Activated CD4-positive, alpha-beta T cell treated with anti-CD3 and anti-CD28 coated beads, Interleukin-2, amount 10 ng/mL, durations not matched to agents 24 days and 14 days (primary cell): ENCODE data around the gene NMNAT3. TPM values are rescaled to one million over a fixed set of nuclear protein-coding genes. Genes with fewer than 3 reads are reported as not detected.

Experiments
- DNase-seq: peaks from one replicate; pipeline ENCODE4 v3.0.0; 2022
- H3K27ac Mint-ChIP-seq: one replicate; pipeline ENCODE4 v1.8.0; 2022; ENCODE audit warnings: mild to moderate bottlenecking, mixed read lengths
- H3K27me3 Mint-ChIP-seq: one replicate; pipeline ENCODE4 v1.8.0; 2022; ENCODE audit warnings: mixed read lengths
- H3K36me3 Mint-ChIP-seq: one replicate; pipeline ENCODE4 v1.8.0; 2022; ENCODE audit warnings: low read depth, mild to moderate bottlenecking, mixed read lengths
- H3K4me1 Mint-ChIP-seq: one replicate; pipeline ENCODE4 v1.8.0; 2021; ENCODE audit warnings: mixed read lengths
- H3K4me3 Mint-ChIP-seq: one replicate; pipeline ENCODE4 v1.8.0; 2022; ENCODE audit warnings: mild to moderate bottlenecking, moderate library complexity, mixed read lengths
- H3K9me3 Mint-ChIP-seq: one replicate; pipeline ENCODE4 v1.8.0; 2021; ENCODE audit warnings: mixed read lengths
- intact Hi-C: fragments of 100-400 bp; cut with micrococcal nuclease; formaldehyde crosslinking; loops from one replicate; pipeline ENCODE4 v1.15.1; 2023
- total RNA-seq: library from RNA; stranded (reverse); gene quantifications from 2 replicates; pipeline ENCODE4 v1.2.3, GENCODE V29; 2022

Gene NMNAT3
- total RNA-seq, 1 donor from 2014 or later = 1.0 TPM

- no peak overlapping the region for H3K27ac Mint-ChIP-seq
- H3K27me3 Mint-ChIP-seq = no peaks in the 10 kb centered on the region
- intact Hi-C loops = no loop called here
Measured at GRCh38 chr3:139574026-139574947, 103.5 kb downstream of the NMNAT3 start.

GRCh38 chr3:139572847-139573672, 104.7 kb downstream of the NMNAT3 start:
- no peaks in the 10 kb centered on the region for H3K36me3 Mint-ChIP-seq
- no peaks in the 10 kb centered on the region for H3K4me1 Mint-ChIP-seq
- no peak overlapping the region for H3K27ac Mint-ChIP-seq
- intact Hi-C loops = no loop called here
- no peak for DNase-seq
- no peak overlapping the region for H3K4me3 Mint-ChIP-seq
- no peaks in the 10 kb centered on the region for H3K9me3 Mint-ChIP-seq
- no peaks in the 10 kb centered on the region for H3K27me3 Mint-ChIP-seq

More at GRCh38 chr3:139574026-139574947, 103.5 kb downstream of the NMNAT3 start:
- peak; percentile 49 for DNase-seq
- no peaks in the 10 kb centered on the region for H3K36me3 Mint-ChIP-seq
- no peaks in the 10 kb centered on the region for H3K4me1 Mint-ChIP-seq
- H3K9me3 Mint-ChIP-seq = no peaks in the 10 kb centered on the region
- H3K4me3 Mint-ChIP-seq = no peak overlapping the region

GRCh38 chr3:139571711-139572110, 106.1 kb downstream of the NMNAT3 start:
- Mint-ChIP-seq H3K27me3 (no peaks in the 10 kb centered on the region), H3K9me3 (no peaks in the 10 kb centered on the region), H3K4me1 (no peaks in the 10 kb centered on the region), H3K27ac (no peak overlapping the region), H3K36me3 (no peaks in the 10 kb centered on the region), H3K4me3 (no peak overlapping the region)
- intact Hi-C loops = no loop called here
- no peak for DNase-seq

- Mint-ChIP-seq H3K36me3 (no peaks in the 10 kb centered on the region), H3K27me3 (no peaks in the 10 kb centered on the region), H3K27ac (no peak overlapping the region), H3K4me3 (no peak overlapping the region), H3K4me1 (no peaks in the 10 kb centered on the region), H3K9me3 (no peaks in the 10 kb centered on the region)
- DNase-seq = no peak
- intact Hi-C loops = no loop called here
Measured at GRCh38 chr3:139564294-139564861, 113.4 kb downstream of the NMNAT3 start.

- Mint-ChIP-seq H3K27me3 (no peaks in the 10 kb centered on the region), H3K4me3 (no peak overlapping the region), H3K36me3 (no peaks in the 10 kb centered on the region), H3K27ac (no peak overlapping the region), H3K9me3 (no peaks in the 10 kb centered on the region), H3K4me1 (no peaks in the 10 kb centered on the region)
- intact Hi-C loops = no loop called here
- DNase-seq = no peak
Measured at GRCh38 chr3:139561959-139562676, 115.7 kb downstream of the NMNAT3 start.

GRCh38 chr3:139561255-139561817, 116.4 kb downstream of the NMNAT3 start:
- Mint-ChIP-seq H3K27ac (no peak overlapping the region), H3K4me1 (no peaks in the 10 kb centered on the region), H3K27me3 (no peaks in the 10 kb centered on the region), H3K9me3 (no peaks in the 10 kb centered on the region), H3K4me3 (no peak overlapping the region), H3K36me3 (no peaks in the 10 kb centered on the region)
- intact Hi-C loops = no loop called here
- DNase-seq = no peak

- intact Hi-C loops = no loop called here
- Mint-ChIP-seq H3K27ac (no peak overlapping the region), H3K4me1 (no peaks in the 10 kb centered on the region), H3K27me3 (no peaks in the 10 kb centered on the region), H3K4me3 (no peak overlapping the region), H3K9me3 (no peaks in the 10 kb centered on the region), H3K36me3 (no peaks in the 10 kb centered on the region)
- no peak for DNase-seq
Measured at GRCh38 chr3:139560411-139560810, 117.4 kb downstream of the NMNAT3 start.

- no peaks in the 10 kb centered on the region for H3K4me1 Mint-ChIP-seq
- no peaks in the 10 kb centered on the region for H3K9me3 Mint-ChIP-seq
- peaks cover under 1% of the 10 kb centered on the region for H3K27me3 Mint-ChIP-seq
- no peak overlapping the region for H3K27ac Mint-ChIP-seq
- no peaks in the 10 kb centered on the region for H3K36me3 Mint-ChIP-seq
- no peak overlapping the region for H3K4me3 Mint-ChIP-seq
- no peak for DNase-seq
- intact Hi-C loops = no loop called here
Measured at GRCh38 chr3:139559541-139559940, 118.2 kb downstream of the NMNAT3 start.

GRCh38 chr3:139558351-139559266, 119.2 kb downstream of the NMNAT3 start:
- intact Hi-C loops = no loop called here
- no peak for DNase-seq
- H3K4me3 Mint-ChIP-seq = no peak overlapping the region
- H3K27me3 Mint-ChIP-seq = peaks cover 3% of the 10 kb centered on the region
- no peak overlapping the region for H3K27ac Mint-ChIP-seq
- no peaks in the 10 kb centered on the region for H3K4me1 Mint-ChIP-seq
- no peaks in the 10 kb centered on the region for H3K9me3 Mint-ChIP-seq
- no peaks in the 10 kb centered on the region for H3K36me3 Mint-ChIP-seq

GRCh38 chr3:139557041-139557440, 120.7 kb downstream of the NMNAT3 start:
- Mint-ChIP-seq H3K36me3 (no peaks in the 10 kb centered on the region), H3K27ac (no peak overlapping the region), H3K27me3 (peaks cover 3% of the 10 kb centered on the region), H3K9me3 (no peaks in the 10 kb centered on the region), H3K4me3 (no peak overlapping the region), H3K4me1 (no peaks in the 10 kb centered on the region)
- no peak for DNase-seq
- intact Hi-C loops = no loop called here

GRCh38 chr3:139555249-139555648, 122.5 kb downstream of the NMNAT3 start:
- intact Hi-C loops = no loop called here
- H3K27ac Mint-ChIP-seq = no peak overlapping the region
- peaks cover 3% of the 10 kb centered on the region for H3K27me3 Mint-ChIP-seq
- no peak overlapping the region for H3K4me3 Mint-ChIP-seq
- H3K4me1 Mint-ChIP-seq = no peaks in the 10 kb centered on the region
- H3K36me3 Mint-ChIP-seq = no peaks in the 10 kb centered on the region
- DNase-seq = no peak
- H3K9me3 Mint-ChIP-seq = no peaks in the 10 kb centered on the region

GRCh38 chr3:139554628-139555027, 123.1 kb downstream of the NMNAT3 start:
- intact Hi-C loops = no loop called here
- no peak for DNase-seq
- Mint-ChIP-seq H3K9me3 (no peaks in the 10 kb centered on the region), H3K4me1 (no peaks in the 10 kb centered on the region), H3K27ac (no peak overlapping the region), H3K36me3 (no peaks in the 10 kb centered on the region), H3K4me3 (no peak overlapping the region), H3K27me3 (peaks cover 3% of the 10 kb centered on the region)
